ENCODE measurements around the gene CES1.
"Not testable (repeated sequence)": the region's sequence is repeated elsewhere in the genome, so short reads cannot be mapped to it uniquely, and the experiment has no call there.

Gene CES1

DNA sequence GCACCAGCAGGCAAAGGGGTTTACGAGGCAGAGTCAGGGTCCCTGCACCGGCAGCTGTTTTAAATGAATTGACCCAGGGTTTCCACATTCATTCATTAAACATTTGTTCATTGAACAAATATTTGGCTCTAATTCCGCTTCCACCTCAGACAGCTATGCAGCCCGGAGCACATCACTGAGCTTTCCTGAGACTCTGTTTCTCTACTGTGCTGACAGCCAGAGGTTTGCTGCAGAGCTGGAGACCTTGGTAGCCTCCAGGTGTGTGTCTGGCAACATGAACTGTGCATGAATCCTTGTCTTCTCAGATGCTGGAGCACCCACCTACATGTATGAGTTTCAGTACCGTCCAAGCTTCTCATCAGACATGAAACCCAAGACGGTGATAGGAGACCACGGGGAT lies 42.7 kb downstream of the CES1 start:
- H3K36me3 Mint-ChIP-seq, CTCF ChIA-PET, H3K27me3 Mint-ChIP-seq, H3K4me1 Mint-ChIP-seq, DNase-seq, H3K27ac Mint-ChIP-seq, H3K4me3 Mint-ChIP-seq, H3K9me3 Mint-ChIP-seq: not testable (repeated sequence)

DNA sequence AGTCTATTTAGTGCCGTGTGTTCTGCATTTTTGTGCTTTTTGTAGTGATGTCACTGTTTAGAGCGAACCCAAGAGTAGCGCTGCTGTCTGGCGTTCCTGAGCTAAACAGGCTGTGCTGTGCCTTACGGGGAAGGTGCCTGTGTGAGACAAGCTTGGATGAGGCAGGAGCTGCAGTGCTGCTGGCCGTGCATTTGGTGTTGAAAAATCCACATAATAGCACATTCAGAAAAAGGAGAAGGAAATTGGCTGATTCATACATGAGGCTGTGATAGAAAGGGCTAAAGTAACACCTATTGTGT lies 50.2 kb downstream of the CES1 start:
- H3K36me3 Mint-ChIP-seq, H3K4me1 Mint-ChIP-seq, CTCF ChIA-PET, H3K9me3 Mint-ChIP-seq, H3K4me3 Mint-ChIP-seq, H3K27me3 Mint-ChIP-seq, H3K27ac Mint-ChIP-seq, DNase-seq: not testable (repeated sequence)

DNA sequence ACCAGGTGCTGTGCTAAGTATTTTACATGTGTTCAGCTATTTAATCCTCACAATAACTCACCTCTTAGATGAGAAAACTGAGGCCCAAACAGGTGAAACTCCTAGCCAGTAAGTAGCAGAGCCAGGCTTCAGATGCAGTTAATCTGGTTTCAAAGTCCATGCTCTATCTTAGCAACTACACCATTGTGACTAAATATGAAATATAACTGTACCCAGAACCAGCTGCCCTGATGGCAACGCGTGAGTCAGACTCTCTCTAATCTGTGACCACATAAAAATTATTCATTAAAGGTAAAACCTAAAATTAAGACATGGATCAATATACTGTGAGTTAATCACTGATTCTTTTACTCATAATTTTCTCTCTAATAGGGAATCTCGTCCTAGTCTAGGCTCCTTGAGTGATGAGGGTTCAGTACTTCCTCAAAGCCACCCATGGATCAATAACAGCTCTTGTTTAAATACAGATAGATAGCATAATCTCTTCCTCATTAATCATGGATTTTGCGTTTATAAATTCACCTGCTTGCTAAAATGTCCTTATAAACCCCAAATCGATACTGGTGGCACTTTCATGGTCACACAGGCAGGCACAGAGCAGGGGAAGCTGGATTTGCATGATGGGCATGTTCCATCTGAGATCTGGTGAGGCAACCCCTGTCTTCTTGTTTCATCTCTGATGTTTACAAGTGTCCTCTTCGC lies 50.7 kb downstream of the CES1 start:
- DNase-seq, CTCF ChIA-PET, H3K27ac Mint-ChIP-seq, H3K36me3 Mint-ChIP-seq, H3K4me1 Mint-ChIP-seq, H3K9me3 Mint-ChIP-seq, H3K27me3 Mint-ChIP-seq, H3K4me3 Mint-ChIP-seq: not testable (repeated sequence)

DNA sequence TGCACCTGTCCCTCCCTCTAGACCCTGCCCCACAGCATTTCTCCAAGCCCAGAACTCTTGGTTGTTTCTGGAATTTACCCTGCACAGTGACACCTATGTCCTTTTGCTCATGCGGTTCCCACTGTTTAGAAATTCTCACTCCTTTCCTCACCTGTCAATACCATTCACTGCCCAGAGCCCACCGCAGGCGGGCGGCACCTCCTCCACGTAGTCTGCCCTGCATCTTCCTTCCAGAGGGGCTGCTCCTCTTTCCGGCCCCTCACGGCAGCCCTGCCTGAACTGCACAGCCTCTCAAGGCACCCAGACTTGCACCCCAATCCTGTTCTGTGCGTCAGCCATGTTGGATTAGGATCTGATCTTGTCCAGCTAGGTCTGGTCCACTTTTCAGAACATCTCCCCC lies 51.4 kb downstream of the CES1 start:
- H3K9me3 Mint-ChIP-seq: not testable (repeated sequence)

DNA sequence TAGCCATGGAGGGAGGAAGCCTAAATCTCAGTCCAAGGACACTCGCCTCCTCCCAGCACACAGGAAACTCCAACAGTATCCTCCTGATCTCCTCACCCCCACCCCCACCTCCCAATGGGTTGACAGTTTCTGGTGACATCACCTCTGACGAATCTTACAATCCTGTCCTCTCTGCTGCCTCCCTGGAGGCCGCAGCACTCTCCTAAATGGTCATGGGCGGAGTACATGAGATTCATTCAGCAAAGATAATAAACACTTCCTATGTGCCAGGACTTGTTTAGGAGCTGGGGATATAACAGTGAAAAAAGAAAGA lies 52.8 kb downstream of the CES1 start:
- H3K4me1 Mint-ChIP-seq, DNase-seq, H3K27me3 Mint-ChIP-seq, H3K4me3 Mint-ChIP-seq, H3K27ac Mint-ChIP-seq, H3K36me3 Mint-ChIP-seq, H3K9me3 Mint-ChIP-seq, CTCF ChIA-PET: not testable (repeated sequence)

More for the DNA sequence above, 51.4 kb downstream of the CES1 start:
- DNase-seq, H3K4me3 Mint-ChIP-seq, H3K36me3 Mint-ChIP-seq, CTCF ChIA-PET, H3K27ac Mint-ChIP-seq, H3K27me3 Mint-ChIP-seq, H3K4me1 Mint-ChIP-seq: not testable (repeated sequence)

DNA sequence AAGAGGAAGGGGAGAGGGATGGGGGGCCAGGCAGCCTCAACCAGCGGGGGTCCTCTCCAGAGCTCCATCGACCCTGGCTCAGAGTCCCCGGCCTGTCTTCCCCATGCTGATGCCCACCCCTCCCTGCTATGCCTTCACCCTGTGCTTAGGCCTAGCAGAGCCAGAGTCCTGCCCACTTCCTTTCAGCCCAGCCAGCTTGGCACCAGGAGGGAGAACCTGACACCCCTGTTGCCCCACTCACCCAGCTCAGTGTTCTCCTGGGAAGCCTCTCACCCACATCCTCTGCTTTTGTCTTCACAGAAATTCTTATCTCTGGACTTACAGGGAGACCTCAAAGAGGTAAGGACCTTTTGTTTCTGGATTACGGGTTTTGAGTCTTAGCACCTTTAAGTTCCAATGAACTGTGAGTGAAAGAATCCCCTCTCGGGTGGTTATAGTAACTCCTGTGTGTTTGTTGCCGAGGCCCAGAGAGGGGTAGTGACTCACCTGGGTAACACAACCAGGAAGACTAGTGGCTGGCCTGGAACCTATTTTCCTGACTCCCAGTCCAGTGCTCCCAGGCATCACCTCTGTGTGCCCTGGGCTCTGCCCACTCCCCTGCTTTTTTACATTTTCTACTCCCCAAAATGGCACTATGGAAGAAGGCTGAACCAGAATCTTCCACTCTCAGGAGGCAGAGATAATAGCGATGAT lies 53.3 kb downstream of the CES1 start:
- DNase-seq: no peak
- H3K27me3 Mint-ChIP-seq: no peaks in the 10 kb centered on the region
- peaks cover 2% of the 10 kb centered on the region for H3K9me3 Mint-ChIP-seq

DNA sequence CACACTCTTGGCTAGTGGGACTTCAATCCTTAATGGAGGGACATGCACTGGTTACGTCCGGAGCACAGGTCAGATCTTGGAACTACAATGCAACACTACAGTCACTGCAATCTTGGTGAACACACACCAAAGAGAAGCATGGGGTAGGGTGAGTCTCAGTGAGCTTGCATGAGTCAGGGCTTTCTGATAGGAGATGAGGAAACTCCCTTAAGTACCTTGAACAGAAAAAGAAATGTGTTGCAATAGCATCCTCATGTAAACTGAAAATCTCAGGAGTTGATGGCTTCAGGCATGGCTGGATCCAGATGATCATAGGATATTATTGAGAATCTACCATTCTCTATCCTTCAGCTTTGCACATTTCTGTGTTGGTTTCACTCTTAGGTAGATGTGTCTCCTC lies 54.1 kb downstream of the CES1 start:
- Mint-ChIP-seq H3K9me3 (peaks cover 2% of the 10 kb centered on the region), H3K27ac (no peak overlapping the region), H3K4me1 (no peaks in the 10 kb centered on the region), H3K36me3 (no peaks in the 10 kb centered on the region), H3K27me3 (no peaks in the 10 kb centered on the region), H3K4me3 (no peak overlapping the region)
- CTCF ChIA-PET: no interaction called here
- no peak for DNase-seq

More for the DNA sequence above, 53.3 kb downstream of the CES1 start:
- Mint-ChIP-seq H3K27ac (no peak overlapping the region), H3K36me3 (no peaks in the 10 kb centered on the region), H3K4me3 (no peak overlapping the region), H3K4me1 (no peaks in the 10 kb centered on the region)
- CTCF ChIA-PET: no interaction called here

DNA sequence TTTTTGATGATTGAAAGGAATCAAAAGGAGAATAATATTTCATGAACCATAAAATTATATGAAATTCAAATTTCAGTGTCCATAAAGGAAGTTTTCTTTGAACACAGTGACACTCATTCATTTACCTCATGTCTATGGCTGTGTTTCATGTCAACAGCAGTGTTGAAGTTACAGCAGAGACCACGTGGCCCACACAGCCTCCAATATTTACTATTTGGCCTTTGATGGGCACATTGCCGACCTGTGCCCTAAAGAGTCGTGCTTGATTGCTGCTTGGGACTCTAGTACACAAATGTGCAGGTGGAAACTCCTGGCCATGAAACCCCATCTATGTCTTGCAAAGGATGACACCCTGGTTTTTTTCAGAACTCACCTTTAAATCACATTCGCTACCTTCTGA lies 57.0 kb downstream of the CES1 start:
- no peak overlapping the region for H3K27ac Mint-ChIP-seq
- CTCF ChIA-PET: no interaction called here

DNA sequence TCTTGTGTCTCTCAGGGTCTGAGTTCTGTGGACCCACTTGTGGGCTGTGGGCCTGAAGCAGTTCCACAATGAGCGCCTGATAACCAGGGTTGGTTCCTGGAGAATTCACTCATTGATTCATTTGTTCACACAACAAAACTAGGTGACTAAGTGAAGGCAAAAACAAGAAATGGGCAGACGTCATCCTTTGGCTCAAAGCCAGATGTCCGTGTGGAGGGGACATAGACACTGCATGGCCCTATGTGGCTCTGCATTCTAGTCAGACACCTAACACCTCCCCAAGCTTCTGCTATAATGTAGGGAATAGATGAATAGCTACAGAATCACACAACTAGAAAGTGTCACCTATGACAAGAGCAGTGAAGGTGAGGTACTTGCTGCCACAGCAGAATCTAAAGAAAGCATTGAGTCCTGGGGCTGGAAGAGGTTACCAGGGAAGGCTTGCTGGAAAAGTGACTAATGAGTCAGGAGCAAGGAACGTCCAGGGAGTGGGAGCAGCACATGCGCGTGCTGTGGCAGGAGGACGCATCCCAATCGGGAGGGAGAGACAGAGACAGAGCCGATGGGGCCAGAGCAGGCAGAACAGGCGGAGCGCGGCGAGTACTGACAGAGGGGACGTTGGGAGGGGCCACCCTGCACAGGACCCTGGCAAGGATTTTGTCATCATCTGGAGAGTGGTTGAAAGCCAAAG lies 58.9 kb downstream of the CES1 start:
- H3K36me3 Mint-ChIP-seq: no peaks in the 10 kb centered on the region
- peaks cover 2% of the 10 kb centered on the region for H3K9me3 Mint-ChIP-seq
- CTCF ChIA-PET: no interaction called here
- no peak for DNase-seq
- H3K4me1 Mint-ChIP-seq: no peaks in the 10 kb centered on the region
- no peaks in the 10 kb centered on the region for H3K27me3 Mint-ChIP-seq
- H3K4me3 Mint-ChIP-seq: no peak overlapping the region
- H3K27ac Mint-ChIP-seq: no peak overlapping the region

More for the DNA sequence above, 57.0 kb downstream of the CES1 start:
- Mint-ChIP-seq H3K4me1 (no peaks in the 10 kb centered on the region), H3K9me3 (peaks cover 2% of the 10 kb centered on the region), H3K27me3 (no peaks in the 10 kb centered on the region), H3K36me3 (no peaks in the 10 kb centered on the region), H3K4me3 (no peak overlapping the region)
- no peak for DNase-seq

DNA sequence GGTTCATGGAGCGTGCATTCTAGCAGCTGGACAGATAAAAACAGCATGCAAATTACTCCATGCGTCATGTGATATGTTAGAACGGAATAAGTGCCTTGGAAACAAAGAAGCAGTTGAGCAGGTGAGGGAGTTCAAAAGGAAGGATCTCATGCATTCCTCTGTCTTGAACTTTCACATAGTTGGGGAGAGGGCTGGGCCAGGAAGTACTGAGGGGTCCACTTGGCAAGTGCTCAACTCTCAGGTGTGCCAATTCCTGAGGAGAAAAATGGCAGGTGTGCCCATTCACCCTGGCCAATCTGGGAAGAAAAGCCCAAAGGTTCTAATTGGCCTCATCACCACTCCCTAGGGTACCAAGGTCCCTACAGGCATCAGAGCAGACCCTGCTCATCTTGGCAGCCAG lies 67.7 kb downstream of the CES1 start:
- no peaks in the 10 kb centered on the region for H3K4me1 Mint-ChIP-seq

DNA sequence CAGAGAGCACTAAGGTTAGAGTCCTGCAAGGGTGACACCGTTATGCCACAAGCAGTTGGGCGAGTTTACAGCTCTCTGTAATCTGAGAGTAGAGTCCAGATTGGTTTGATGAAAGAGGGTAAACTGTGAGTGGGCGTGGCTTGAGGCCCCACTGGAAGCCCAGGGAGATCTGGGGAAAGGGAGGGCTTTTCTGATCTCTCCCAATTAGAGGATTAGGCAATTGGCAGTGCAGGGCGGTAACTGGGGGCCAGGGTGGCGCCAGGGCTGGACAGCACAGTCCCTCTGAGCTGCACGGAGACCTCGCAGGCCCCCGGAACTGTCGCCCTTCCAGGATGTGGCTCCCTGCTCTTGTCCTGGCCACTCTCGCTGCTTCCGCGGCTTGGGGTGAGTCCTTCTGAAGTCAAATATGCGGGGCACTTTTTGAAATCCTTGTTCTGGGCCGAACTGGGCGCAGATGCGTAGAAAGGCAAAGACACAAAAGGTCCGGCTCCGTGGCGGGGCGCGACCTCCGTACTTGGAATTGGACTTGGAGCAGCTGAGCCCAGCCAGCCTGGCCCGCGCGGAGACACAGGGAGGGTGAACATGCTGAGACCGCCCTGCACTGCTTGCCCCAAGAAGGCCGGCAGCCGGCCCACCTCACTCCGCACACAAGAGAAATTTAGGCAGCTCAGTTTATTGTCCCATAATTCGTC lies 72.4 kb downstream of the CES1 start:
- CTCF ChIA-PET: interaction anchor here (0.6 kb wide), 1 partner anchor 9 kb away, joined by 3 read pairs; no protein-coding TSS in a partner anchor
- Mint-ChIP-seq H3K9me3 (no peaks in the 10 kb centered on the region), H3K27me3 (peaks cover 15% of the 10 kb centered on the region), H3K36me3 (no peaks in the 10 kb centered on the region), H3K4me1 (no peaks in the 10 kb centered on the region), H3K4me3 (no peak overlapping the region), H3K27ac (no peak overlapping the region)
- DNase-seq: no peak

More for the DNA sequence above, 67.7 kb downstream of the CES1 start:
- no peak overlapping the region for H3K27ac Mint-ChIP-seq
- DNase-seq: no peak
- no peaks in the 10 kb centered on the region for H3K36me3 Mint-ChIP-seq
- H3K27me3 Mint-ChIP-seq: peaks cover 6% of the 10 kb centered on the region
- CTCF ChIA-PET: no interaction called here
- no peak overlapping the region for H3K4me3 Mint-ChIP-seq
- no peaks in the 10 kb centered on the region for H3K9me3 Mint-ChIP-seq

DNA sequence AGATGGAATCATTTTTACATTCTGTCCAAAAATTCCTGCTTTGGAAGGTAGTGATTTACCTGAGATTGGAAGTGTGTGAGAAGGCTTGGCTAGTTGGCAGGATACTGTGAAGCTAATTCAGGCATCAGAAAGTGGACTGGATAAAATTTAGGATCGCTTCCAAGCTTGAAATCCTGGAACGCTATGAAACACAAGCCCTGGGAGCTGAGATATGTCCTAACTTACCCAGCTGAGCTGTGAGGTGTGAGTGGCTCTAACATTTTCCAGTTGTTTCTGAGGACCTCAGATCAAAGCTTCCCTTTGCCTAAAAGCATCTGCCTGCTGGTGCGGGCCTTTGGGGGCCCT lies 73.0 kb downstream of the CES1 start:
- CTCF ChIA-PET, H3K36me3 Mint-ChIP-seq, H3K9me3 Mint-ChIP-seq, H3K27ac Mint-ChIP-seq, H3K4me1 Mint-ChIP-seq, H3K4me3 Mint-ChIP-seq, DNase-seq: not testable (repeated sequence)
- peaks cover 15% of the 10 kb centered on the region for H3K27me3 Mint-ChIP-seq

DNA sequence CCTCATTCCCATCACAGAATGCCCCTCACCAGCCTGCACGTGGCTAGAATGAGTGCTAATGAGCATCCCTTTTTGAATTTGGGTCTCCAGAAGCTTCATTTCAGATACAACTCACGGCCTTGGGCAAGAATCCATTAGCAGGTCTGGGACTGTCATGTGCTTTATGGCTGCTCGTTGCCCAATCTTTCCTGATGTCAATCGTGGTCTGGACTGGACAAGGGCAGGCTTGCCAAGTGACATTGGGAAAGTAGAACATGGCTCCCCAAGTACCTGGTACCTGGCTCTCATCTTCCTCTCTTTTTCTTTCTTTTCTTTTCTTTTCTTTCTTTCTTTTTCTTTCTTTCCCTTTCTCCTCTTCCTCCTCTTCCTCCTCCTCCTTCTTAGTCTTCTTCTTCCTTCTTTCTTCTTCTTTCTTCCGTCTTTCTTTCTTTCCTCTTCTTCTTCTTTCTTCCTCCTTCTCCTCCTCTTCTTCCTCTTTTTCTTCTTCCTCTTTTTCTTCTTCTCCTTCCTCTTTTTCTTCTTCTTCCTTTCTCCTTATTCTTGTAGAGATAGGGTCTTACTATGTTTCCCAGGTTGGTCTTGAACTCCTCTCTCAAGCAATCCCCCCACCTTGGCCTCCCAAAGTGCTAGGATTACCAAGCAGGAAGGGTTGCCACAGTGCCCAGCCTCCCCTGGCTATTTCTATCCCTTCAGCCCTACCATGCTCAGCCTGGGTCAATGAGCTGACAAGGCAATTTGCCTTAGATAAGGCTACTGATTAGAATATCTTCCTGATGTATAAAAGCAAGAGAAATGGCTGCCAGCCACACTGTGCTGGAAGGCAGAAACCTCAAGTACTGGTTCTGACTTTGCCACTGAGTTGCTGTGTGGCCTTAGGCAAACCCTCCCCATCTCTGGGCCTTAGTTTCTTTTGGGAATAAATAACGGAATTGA lies 75.0 kb downstream of the CES1 start:
- H3K27ac Mint-ChIP-seq, H3K4me3 Mint-ChIP-seq, CTCF ChIA-PET, DNase-seq, H3K36me3 Mint-ChIP-seq: not testable (repeated sequence)
- peaks cover 15% of the 10 kb centered on the region for H3K9me3 Mint-ChIP-seq
- peaks cover 15% of the 10 kb centered on the region for H3K4me1 Mint-ChIP-seq
- H3K27me3 Mint-ChIP-seq: peaks cover 15% of the 10 kb centered on the region

DNA sequence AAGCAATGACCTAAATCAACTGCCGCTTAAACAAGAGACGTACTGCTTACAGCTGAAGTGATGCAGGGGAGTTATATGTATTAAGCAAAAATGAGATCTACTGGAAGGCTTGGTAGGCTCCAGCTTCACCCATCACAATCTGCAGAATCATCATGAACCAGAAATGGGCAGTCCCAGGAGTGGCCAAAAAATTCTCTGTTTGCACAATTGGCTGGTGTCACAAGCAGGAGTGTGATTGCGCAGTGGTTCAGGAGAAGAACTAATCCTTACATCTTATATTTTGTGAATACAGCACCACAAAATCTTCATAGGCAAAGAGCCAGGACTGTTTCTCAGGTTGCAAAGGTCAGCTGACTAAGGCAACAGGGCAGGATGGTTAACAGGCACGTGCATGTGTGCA lies 75.9 kb downstream of the CES1 start:
- DNase-seq: no peak
- Mint-ChIP-seq H3K27ac (no peak overlapping the region), H3K9me3 (peaks cover 23% of the 10 kb centered on the region), H3K27me3 (peaks cover 15% of the 10 kb centered on the region), H3K36me3 (peaks cover 6% of the 10 kb centered on the region), H3K4me1 (peaks cover 21% of the 10 kb centered on the region), H3K4me3 (no peak overlapping the region)
- CTCF ChIA-PET: no interaction called here
